Measurements from ENCODE around the gene E2F8. TPM values are rescaled to one million over a fixed set of nuclear protein-coding genes. Genes with fewer than 3 reads are reported as not detected.

The E2F8 gene
- total RNA-seq, 4 donors from 2014 or later: 0.17 TPM; not detected in 3

- DNase-seq (ENCODE audit: extremely low spot score): no peak
- Histone ChIP-seq H3K9me3 (no peaks in the 10 kb centered on the region), H3K4me3 (no peak overlapping the region), H3K27ac (replicated peaks in 1 of 4) (no peak overlapping the region), H3K27me3 (peaks cover 0 to 4% (median 0%) of the 10 kb centered on the region in 4 donors), H3K36me3 (no peaks in the 10 kb centered on the region), H3K4me1 (no peaks in the 10 kb centered on the region)
- intact Hi-C loops (cut with DNase I): no loop called here
- TF ChIP-seq EP300 (IDR thresholded peaks at IDR 0.05) (no peak), POLR2A (IDR thresholded peaks at IDR 0.05; ENCODE audit: low read depth) (no peak)
- TF ChIP-seq, protein P1, sequence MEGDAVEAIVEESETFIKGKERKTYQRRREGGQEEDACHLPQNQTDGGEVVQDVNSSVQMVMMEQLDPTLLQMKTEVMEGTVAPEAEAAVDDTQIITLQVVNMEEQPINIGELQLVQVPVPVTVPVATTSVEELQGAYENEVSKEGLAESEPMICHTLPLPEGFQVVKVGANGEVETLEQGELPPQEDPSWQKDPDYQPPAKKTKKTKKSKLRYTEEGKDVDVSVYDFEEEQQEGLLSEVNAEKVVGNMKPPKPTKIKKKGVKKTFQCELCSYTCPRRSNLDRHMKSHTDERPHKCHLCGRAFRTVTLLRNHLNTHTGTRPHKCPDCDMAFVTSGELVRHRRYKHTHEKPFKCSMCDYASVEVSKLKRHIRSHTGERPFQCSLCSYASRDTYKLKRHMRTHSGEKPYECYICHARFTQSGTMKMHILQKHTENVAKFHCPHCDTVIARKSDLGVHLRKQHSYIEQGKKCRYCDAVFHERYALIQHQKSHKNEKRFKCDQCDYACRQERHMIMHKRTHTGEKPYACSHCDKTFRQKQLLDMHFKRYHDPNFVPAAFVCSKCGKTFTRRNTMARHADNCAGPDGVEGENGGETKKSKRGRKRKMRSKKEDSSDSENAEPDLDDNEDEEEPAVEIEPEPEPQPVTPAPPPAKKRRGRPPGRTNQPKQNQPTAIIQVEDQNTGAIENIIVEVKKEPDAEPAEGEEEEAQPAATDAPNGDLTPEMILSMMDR (IDR thresholded peaks at IDR 0.05): no peak
- WGBS: 42% methylated on average over 3 of the region's 3 CpGs
These were observed 23.9 kb downstream of the E2F8 start for GRCh38 chr11:19216709-19217374.

GRCh38 chr11:19216021-19216420, 24.7 kb downstream of the E2F8 start:
- no peaks in the 10 kb centered on the region for H3K36me3 ChIP-seq
- DNase-seq (ENCODE audit: extremely low spot score): no peak
- H3K27ac ChIP-seq (replicated peaks in 1 of 4): no peak overlapping the region
- TF ChIP-seq POLR2A (IDR thresholded peaks at IDR 0.05; ENCODE audit: low read depth) (no peak), POLR2AphosphoS5 (IDR thresholded peaks at IDR 0.05) (no peak), EP300 (IDR thresholded peaks at IDR 0.05) (no peak)
- TF ChIP-seq, protein P1 (IDR thresholded peaks at IDR 0.05): no peak
- H3K4me1 ChIP-seq: no peaks in the 10 kb centered on the region
- 85% methylated on average over 4 of the region's 4 CpGs for WGBS
- intact Hi-C loops (cut with DNase I): no loop called here
- H3K9me3 ChIP-seq: no peaks in the 10 kb centered on the region
- no peak overlapping the region for H3K4me3 ChIP-seq
- peaks cover 0 to 4% (median 0%) of the 10 kb centered on the region in 4 donors for H3K27me3 ChIP-seq

DNA sequence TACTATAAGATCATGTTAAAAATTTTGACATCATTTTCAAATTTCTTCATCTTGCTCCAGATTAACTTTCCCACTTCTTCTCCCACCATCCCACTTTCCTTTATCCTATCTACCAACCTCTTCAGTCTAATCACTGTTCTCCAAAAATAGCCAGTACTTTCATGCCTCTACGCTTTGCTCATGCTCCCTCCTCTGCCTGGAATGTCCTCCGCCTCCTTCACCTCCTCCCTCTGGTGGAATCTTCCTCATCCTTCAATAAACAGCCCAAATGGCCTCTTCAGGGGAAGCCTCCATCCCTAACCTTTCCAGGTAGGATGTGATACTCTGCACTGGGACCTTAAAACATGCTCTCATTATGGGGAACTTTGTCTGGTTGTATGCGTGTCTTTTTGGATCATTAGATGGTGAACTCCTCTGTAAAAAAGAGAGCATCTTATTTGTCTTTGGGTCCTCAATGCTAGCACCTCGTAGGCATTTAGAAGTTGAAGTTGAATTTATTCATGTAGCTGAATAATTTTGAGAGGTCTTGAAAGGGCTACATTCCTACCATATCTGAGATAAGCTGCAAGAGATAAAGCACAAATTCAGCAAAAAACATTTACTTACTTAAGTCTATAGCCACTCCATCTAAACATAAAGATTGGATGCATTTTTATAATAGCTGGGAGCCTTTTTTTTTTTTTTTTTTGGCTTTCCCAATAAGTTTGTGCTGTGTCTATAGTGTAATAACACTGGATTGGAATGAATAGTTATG, 31.0 kb downstream of the E2F8 start:
- Histone ChIP-seq H3K27ac (replicated peaks in 1 of 4) (no peak overlapping the region), H3K4me1 (no peaks in the 10 kb centered on the region), H3K4me3 (no peak overlapping the region), H3K27me3 (peaks cover 0 to 4% (median 0%) of the 10 kb centered on the region in 4 donors), H3K36me3 (no peaks in the 10 kb centered on the region), H3K9me3 (no peaks in the 10 kb centered on the region)
- DNase-seq (ENCODE audit: extremely low spot score): no peak
- TF ChIP-seq POLR2AphosphoS5 (IDR thresholded peaks at IDR 0.05) (no peak), POLR2A (IDR thresholded peaks at IDR 0.05; ENCODE audit: low read depth) (no peak), EP300 (IDR thresholded peaks at IDR 0.05) (no peak)
- TF ChIP-seq, protein P1 (IDR thresholded peaks at IDR 0.05): no peak
- intact Hi-C loops (cut with DNase I): no loop called here
- 70% methylated on average over 4 of the region's 4 CpGs for WGBS

DNA sequence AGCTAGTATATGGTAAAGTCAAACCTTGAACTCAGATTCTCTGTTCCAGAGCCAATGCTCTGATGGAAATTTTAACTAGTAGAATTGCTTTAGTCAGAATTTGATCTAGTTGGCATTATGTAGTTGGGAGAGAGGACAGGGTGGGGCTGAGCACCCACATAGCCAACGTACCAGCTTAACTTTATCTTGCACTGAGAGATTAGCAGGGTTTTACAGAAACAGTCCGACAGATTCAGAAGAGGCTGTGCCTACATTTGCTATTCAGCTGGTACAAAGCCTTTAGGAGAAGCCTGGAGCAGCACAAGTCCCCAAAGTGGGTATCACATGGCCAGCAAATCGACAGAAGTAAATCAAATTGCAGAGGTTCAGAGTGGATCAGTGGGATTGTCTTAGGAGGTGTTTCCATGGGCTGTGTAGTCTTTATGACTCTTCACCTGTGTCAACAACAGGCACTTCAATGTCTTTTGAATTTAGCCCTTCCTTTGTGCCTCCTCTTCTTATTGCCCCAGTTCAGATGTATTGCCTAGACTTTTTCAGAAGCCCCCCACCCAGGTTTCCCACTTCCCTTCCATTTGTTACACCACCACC, 31.7 kb downstream of the E2F8 start:
- no peak overlapping the region for H3K27ac ChIP-seq (replicated peaks in 1 of 4)
- H3K4me3 ChIP-seq: no peak overlapping the region
- no peaks in the 10 kb centered on the region for H3K4me1 ChIP-seq
- no peaks in the 10 kb centered on the region for H3K9me3 ChIP-seq
- TF ChIP-seq POLR2A (IDR thresholded peaks at IDR 0.05; ENCODE audit: low read depth) (no peak), EP300 (IDR thresholded peaks at IDR 0.05) (no peak), POLR2AphosphoS5 (IDR thresholded peaks at IDR 0.05) (no peak)
- TF ChIP-seq, protein P1 (IDR thresholded peaks at IDR 0.05): no peak
- intact Hi-C loops (cut with DNase I): no loop called here
- 75% methylated on average over 3 of the region's 3 CpGs for WGBS
- no peaks in the 10 kb centered on the region for H3K36me3 ChIP-seq
- peaks cover 0 to 4% (median 0%) of the 10 kb centered on the region in 4 donors for H3K27me3 ChIP-seq
- DNase-seq (ENCODE audit: extremely low spot score): no peak

Measured in esophagus muscularis mucosa (tissue), 4 donors.